HuH-7 (cell line): ENCODE results near the gene UGT1A5.

Source experiments
- DNase-seq: peaks from one replicate; pipeline ENCODE4 v3.0.0; 2011; ENCODE audit warnings: low spot score

The UGT1A5 gene

DNA sequence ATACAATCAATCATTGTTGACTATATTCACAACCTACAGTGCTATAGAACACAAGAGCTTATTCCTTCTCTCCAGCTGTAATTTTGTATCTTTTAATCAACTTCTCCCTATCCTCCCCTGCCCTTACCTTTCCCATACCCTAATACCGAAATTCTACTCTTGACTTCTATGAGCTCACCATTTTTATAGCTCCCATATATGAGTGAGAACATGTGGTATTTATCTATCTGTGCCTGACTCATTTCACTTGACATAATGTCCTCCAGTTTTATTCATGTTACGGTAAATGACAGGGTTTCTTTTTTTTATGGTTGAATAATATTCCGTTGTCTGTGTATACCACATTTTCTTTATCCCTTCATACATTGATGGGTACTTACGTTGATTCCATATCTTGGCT is 68.1 kb downstream of the UGT1A5 start:
- no peak for DNase-seq

DNA sequence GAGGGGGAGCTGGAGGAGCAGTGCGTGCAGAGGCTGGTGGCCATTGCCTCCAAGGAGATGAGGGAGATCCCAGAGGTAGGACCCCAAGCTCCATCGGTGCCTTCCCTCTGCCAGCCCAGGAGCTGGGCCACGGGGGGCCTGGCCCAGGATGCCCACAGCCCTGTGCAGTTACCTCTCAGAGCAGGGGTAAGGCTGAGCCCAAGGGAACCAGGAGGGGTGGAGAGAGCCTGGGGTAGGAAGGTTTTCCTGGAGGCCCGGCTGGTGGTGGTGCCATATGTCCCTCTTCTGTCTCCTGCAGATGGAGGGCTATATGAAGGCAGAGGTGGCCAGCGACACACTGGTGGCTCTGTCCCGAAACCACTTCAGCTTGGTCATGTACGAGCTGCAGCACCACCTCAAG is 76.8 kb downstream of the UGT1A5 start:
- DNase-seq: no peak

- DNase-seq: no peak
Observed at GRCh38 chr2:233791151-233791882, 78.6 kb downstream of the UGT1A5 start.

- no peak for DNase-seq
Observed at GRCh38 chr2:233791883-233792329, 79.2 kb downstream of the UGT1A5 start.

- no peak for DNase-seq
Observed at GRCh38 chr2:233792720-233793119, 80.0 kb downstream of the UGT1A5 start.

GRCh38 chr2:233793465-233794127 is 80.9 kb downstream of the UGT1A5 start:
- DNase-seq: no peak

DNA sequence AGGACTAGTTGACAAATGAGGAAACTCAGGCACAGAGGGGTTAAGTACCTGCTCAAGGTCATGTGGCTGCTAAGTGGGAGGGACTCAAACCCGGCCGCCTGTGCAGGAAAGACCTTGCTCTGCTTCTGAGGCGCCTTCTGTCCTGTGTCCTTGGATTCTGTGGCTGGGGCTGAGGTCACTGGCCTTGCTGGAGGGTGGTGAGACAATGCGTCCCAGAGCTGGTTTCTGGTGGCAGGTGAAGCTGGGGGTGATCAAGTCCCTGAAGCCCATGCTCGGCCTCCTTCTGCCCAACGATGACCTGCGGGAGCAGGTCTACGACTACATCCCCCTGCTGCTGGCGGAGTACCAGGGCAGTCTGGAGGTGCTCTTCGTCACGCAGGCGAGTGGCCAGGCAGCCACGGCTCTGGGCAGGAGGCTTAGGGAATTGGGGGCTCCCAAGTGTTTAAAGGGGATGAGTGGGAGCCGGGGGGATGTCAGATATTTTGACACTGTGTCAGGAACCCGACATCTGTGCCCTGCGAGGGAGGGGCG is 81.5 kb downstream of the UGT1A5 start:
- DNase-seq: no peak

DNA sequence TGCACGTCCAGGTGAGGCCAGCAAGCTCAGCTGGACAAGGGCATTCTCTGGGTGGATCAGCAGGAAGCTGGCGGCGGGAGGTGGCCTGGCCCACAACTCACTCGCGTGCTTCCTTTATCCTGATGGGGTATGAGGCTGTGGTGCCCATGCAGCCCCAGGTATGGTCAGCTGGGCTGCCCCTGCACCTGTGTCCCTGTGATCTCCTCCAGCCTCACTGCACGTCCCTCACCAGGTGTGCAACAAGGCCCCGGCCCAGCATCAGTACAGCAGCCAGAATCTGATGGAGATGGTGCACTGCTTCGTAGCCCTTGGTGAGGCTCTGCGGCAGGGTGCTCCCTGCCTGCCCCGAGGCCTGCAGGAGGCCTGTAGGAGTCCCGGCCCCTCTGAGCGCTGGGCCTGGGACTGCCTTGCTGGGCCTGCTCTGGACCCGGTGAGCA is 83.0 kb downstream of the UGT1A5 start:
- no peak for DNase-seq

DNA sequence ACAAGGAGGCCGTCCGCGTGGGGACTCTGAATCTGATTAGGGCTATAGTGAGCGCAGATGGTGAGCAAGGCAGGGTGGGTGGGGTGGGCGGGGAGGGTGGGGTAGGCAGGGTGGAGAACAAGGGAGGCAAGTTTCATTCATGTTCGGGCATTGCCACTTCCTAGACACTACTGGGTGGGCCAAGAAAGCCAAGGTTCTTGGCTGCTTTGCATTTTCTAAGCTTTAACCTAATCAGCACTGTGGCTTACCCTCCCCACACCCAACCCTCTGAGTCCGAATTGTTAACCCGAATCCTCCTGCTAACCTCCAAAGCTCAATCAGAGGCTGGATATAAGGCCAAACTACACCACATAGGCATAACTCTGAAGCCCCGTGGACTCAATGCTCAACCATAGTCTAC is 83.5 kb downstream of the UGT1A5 start:
- no peak for DNase-seq

DNA sequence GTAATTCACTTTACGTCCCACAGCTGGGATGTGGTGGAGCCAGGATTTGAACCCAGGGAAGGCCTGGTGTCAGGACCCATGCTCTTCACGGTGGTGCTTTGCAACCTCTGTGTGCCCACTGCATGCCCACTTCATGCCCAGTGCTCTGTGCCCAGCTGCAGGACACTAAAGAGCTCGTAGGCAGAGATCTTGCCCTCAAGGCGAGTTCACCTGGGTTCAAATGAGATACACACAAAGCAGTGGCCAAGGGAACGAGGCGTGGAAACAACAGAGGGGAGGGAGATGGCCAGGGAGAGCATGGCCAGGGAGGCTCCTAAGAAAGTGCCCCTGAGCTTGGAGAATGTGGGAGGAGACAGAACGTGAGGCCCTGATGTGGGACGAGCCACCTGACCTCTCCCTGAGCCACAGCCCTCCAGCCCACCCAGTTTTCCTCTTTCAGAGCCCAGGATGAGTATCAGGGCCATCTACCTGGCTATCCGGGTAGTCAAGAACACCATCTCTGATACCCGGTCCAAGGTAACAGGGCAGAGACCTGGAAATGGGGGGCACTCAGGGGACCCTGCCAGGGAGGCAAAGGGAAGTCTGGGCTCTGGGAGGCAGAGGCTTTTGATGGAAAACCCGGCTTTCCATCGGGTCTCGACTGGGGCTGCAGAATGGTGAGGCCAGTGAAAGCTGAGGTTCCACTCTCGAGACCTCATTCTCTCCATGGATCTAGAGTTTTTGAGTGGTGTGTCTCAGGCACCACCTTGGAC is 85.8 kb downstream of the UGT1A5 start:
- DNase-seq: no peak

DNA sequence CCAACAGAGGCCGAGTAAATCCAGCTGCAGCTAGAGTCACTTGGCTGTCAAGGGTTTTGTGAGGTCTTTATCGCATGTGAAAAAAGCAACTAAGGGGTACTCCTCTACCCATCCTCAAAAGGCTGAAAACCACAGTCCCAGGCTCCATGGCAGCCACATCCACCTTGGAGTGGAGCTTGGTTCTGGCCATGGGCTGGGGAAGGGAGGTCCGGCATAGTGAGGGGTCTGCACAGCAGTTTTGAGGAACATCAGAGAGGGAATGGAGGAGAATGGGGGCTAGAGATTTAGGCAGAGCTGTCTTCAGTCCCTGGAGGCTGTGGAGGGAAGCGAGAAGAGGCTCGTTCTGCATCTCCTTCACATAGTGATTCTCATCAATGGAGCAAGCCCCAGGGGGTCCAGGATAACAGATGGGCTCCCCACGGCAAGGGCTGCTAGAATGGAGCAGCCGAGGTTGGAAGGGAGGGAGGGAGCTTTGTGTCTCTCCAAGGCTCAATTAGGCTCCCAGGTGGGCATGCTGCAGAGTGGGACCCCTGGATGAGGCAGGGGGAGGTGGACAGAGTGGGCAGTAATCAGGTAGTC is 86.5 kb downstream of the UGT1A5 start:
- DNase-seq: no peak

DNA sequence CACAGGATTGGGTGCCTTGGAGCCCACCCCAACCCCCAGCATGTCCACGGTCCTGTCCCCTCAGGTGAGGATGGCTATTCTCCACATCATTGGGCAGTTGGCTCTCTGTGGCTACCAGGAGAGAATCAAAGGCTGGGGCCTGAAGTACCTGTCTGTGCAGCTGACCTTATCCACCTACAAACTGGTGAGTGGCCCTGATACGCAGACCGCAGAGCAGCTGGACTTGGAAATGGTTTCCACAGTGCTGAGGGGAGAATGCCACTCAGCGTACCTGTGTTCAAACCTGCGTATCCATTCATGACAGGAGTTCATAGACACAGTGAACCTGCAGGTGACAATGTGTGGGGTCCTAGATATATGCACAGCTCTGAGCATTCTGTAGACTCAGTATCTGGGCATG is 87.0 kb downstream of the UGT1A5 start:
- no peak for DNase-seq

DNA sequence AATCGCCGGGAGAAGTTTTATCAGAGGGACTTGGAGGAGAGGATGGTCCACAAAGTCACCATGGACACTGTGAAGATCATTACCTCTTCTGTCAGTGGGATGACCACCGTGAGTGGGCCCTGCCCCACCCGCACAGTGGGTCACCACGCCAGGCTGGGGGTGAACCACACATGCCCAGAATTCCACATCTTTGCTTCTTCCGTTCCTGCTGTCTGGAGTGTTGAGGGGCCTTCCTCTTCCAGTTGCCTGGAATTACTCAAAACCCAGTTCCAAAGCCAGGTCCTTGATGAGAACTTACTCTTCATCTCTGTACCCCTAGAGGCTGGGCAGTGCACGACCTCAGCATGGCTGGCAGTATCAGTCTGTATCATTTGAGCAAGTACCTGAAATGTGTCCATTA is 87.5 kb downstream of the UGT1A5 start:
- no peak for DNase-seq

- no peak for DNase-seq
Observed at GRCh38 chr2:233801357-233802131, 88.8 kb downstream of the UGT1A5 start.

DNA sequence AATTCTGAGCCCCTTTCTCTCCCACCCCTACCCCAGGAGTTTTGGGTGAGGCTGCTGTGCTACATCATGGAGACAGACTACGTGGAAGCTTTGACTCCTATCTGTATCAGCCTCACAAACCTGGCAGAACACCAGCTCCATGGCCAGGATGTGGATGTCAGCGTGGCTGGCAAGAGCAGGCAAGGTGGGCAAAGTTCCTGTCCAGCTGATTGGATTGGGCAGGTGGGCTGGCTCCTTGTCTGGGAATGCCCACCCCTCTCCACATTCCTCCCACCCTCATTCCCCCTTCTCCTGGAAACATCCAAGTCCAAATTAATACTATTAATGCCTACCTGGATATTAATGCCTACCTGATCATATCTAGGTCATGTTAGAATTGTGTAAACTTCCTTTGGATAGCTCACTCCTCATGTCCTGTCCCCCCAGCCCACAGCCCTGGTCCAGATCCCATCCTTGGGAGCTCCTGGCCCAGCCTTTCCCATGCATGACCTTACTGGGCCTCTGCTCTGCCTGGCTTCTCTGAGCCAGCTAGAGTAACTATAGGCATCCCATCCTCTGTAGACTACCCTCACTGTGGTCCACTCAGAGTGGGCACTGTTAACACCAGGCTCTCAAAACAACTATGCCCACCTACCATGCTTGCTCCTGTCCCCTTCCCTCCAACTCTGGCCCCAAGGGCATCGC is 89.6 kb downstream of the UGT1A5 start:
- no peak for DNase-seq

DNA sequence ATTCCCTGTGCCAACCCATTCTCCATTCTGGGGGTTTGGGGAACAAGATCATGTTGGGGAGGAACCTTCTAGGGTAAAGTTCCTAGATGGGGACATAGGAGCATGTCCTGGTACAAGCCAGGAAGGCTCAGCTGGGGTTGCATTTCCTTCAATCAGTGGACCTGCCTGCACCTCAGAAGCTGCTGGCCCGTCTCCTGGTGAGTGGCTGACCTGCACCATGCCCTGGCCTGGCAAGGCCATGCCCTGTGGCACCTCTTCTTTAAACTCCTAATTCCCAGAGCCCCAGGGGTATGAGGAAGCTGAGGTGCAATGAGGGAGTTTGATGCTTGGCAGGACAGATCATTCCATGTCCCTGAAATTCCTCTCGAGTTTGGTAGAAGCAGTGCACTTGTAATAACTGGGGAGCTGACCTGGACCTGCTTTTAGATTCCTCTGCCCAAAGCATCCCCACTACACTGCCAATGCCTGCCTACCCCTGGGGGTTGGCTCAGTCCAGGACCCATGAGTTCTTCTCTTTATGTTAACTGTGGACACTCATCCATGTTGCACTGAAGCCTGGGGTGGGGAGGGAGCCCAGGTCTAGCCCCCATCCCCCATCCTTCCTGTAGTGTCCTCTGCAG is 90.7 kb downstream of the UGT1A5 start:
- DNase-seq: no peak

DNA sequence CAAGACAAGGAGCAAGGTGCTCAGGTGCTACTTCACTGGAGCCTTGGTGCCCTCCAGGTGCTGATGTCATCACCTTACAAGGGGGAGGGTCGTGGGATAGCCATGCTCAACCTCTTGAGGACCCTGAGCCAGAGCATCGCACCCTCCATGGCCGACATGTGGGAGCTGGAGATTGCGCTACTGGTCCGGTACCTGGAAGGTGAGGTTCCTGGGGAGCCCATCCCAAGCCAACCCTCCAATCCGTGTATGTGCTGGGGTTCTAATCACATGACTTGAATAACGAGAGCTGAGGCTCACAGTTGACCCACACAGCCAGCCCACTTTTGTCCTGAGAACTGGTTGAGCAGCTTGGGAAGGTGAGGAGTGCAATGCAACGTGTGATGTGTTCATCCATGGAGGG is 91.3 kb downstream of the UGT1A5 start:
- DNase-seq: no peak

DNA sequence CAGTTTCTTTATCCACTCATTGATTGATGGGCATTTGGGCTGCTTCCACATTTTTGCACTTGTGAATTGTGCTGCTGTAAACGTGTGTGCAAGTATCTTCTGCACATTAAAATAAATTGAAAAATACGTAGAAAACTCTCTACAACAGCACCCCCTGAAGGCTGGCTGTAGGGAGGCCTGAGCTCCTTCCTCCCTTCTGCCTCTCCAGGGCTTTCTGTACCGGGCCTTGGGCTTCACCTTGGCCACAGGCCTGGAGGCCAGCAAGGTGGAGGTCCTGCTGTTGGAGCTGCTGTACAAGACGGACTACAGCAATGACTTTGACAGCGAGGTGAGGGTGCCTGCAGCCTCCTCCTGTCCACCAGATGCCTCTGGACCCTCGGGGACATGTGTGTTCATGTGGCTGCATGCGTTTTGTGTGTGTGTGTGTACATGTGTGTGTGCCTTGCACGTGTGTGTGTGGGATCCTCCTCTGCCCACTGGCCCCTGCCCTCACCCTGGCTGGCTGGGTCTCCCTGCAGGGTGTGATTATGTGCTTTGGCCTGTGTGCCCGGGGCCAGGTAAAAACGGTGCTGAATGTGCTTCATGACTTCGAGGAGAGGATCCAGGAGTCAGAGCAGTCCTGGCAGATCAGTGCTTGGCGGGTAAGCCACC is 94.6 kb downstream of the UGT1A5 start:
- no peak for DNase-seq

GRCh38 chr2:233807966-233808935 is 95.5 kb downstream of the UGT1A5 start:
- DNase-seq: no peak
